ENCODE measurements around the gene CLEC6A.

GRCh38 chr12:8517971-8518370 lies 62.2 kb downstream of the CLEC6A start:
- TF ChIP-seq CTCF (conservative IDR thresholded peaks at IDR 0.05; ENCODE audit: low read depth, low read length): no peak
- TF ChIP-seq EZH2 (IDR thresholded peaks at IDR 0.05; ENCODE audit: borderline replicate concordance, low read depth, low read length, poor library complexity, severe bottlenecking): no peak
